GM12891 (cell line): ENCODE data around the gene TBCD.
A peak's percentile ranks its signal among the peaks of the same experiment; 100 is the strongest.
"Not testable (repeated sequence)": the region's sequence is repeated elsewhere in the genome, so short reads cannot be mapped to it uniquely, and the experiment has no call there.

Source experiments
- DNase-seq: peaks from one replicate; pipeline ENCODE4 v3.0.0; 2011; ENCODE audit warnings: low spot score; ENCODE audit not compliant: insufficient read length
- FAIRE-seq: peaks from 2 replicates; lab custom pipeline; 2011; peaks lifted over from hg19 to GRCh38; lab: Jason Lieb, UNC
- PAX5 ChIP-seq: IDR thresholded peaks from 2 replicates; pipeline ENCODE4 v1.6.1; 2011; ENCODE audit warnings: low read length, moderate library complexity, mild to moderate bottlenecking; ENCODE audit not compliant: insufficient read depth, severe bottlenecking
- POLR2A ChIP-seq: IDR thresholded peaks from 2 replicates; pipeline ENCODE4 v1.6.1; 2011; ENCODE audit warnings: low read depth, low read length, control low read depth
- POLR2AphosphoS5 ChIP-seq: IDR thresholded peaks from 2 replicates; pipeline ENCODE4 v1.6.1; 2011; ENCODE audit warnings: low read depth, low read length, control low read depth
- POU2F2 ChIP-seq: IDR thresholded peaks from 2 replicates; pipeline ENCODE4 v1.6.1; 2011; ENCODE audit warnings: low read depth, mild to moderate bottlenecking, control low read depth, low read length, moderate library complexity
- SPI1 ChIP-seq: IDR thresholded peaks from 2 replicates; pipeline ENCODE4 v1.6.1; 2011; ENCODE audit warnings: low read depth, low read length, control low read depth
- TAF1 ChIP-seq: IDR thresholded peaks from 2 replicates; pipeline ENCODE4 v1.6.1; 2011; ENCODE audit warnings: low read depth, low read length, control low read depth

Gene TBCD

GRCh38 chr17:82780971-82781893, 29.4 kb downstream of the TBCD start:
- DNase-seq (no peak), FAIRE-seq (no peak)
- TF ChIP-seq POLR2A (no peak), SPI1 (no peak), POU2F2 (no peak), POLR2AphosphoS5 (no peak), PAX5 (no peak), TAF1 (no peak)

- TF ChIP-seq PAX5 (no peak), SPI1 (no peak), POLR2A (no peak), POLR2AphosphoS5 (no peak), POU2F2 (no peak), TAF1 (no peak)
- DNase-seq, result peak; percentile 95
- FAIRE-seq, result peak; percentile 93
Measured at GRCh38 chr17:82781894-82782274, 30.0 kb downstream of the TBCD start.

- DNase-seq (no peak), FAIRE-seq (no peak)
- TF ChIP-seq POLR2A, result no peak
- no peak for TF ChIP-seq TAF1
- TF ChIP-seq SPI1, result no peak
- TF ChIP-seq POU2F2, result no peak
- TF ChIP-seq POLR2AphosphoS5, result no peak
- no peak for TF ChIP-seq PAX5
Measured at GRCh38 chr17:82782657-82783207, 30.9 kb downstream of the TBCD start.

- FAIRE-seq (peak; percentile 60), DNase-seq (no peak)
- TF ChIP-seq TAF1 (no peak), PAX5 (no peak), POU2F2 (no peak), POLR2A (no peak), POLR2AphosphoS5 (no peak), SPI1 (no peak)
Measured at GRCh38 chr17:82783498-82783897, 31.6 kb downstream of the TBCD start.

GRCh38 chr17:82785581-82785980, 33.7 kb downstream of the TBCD start:
- not testable (repeated sequence) for FAIRE-seq, DNase-seq

- DNase-seq (no peak), FAIRE-seq (no peak)
- TF ChIP-seq POLR2A, result no peak
- no peak for TF ChIP-seq TAF1
- no peak for TF ChIP-seq PAX5
- TF ChIP-seq SPI1, result no peak
- TF ChIP-seq POU2F2, result no peak
- TF ChIP-seq POLR2AphosphoS5, result no peak
Measured at GRCh38 chr17:82786427-82786826, 34.6 kb downstream of the TBCD start.

GRCh38 chr17:82787081-82787848, 35.4 kb downstream of the TBCD start:
- DNase-seq (peak; percentile 65), FAIRE-seq (peak; percentile 81)
- TF ChIP-seq POLR2A (no peak), SPI1 (no peak), PAX5 (no peak), TAF1 (no peak), POU2F2 (no peak), POLR2AphosphoS5 (no peak)

GRCh38 chr17:82788206-82789001, 36.5 kb downstream of the TBCD start:
- DNase-seq (no peak), FAIRE-seq (no peak)
- TF ChIP-seq POLR2AphosphoS5 (no peak), TAF1 (no peak), POLR2A (no peak), PAX5 (no peak), SPI1 (no peak), POU2F2 (no peak)

GRCh38 chr17:82789051-82789592, 37.3 kb downstream of the TBCD start:
- DNase-seq, result no peak
- no peak for FAIRE-seq
- TF ChIP-seq POLR2AphosphoS5 (no peak), POU2F2 (no peak), SPI1 (no peak), TAF1 (no peak), POLR2A (no peak), PAX5 (no peak)
